C4-2B (cell line): ENCODE data around the gene PSMD14.
"Not testable (repeated sequence)": the region's sequence is repeated elsewhere in the genome, so short reads cannot be mapped to it uniquely, and the experiment has no call there.

ENCODE experiments used
- H3K27ac ChIP-seq: fragments of 450-650 bp; 2 replicates; pipeline ENCODE4 v1.5.1; 2017
- CTCF ChIP-seq: fragments of 450-650 bp; conservative IDR thresholded peaks from 2 replicates; pipeline ENCODE4 v1.5.1; 2017; ENCODE audit warnings: mild to moderate bottlenecking
- ZFX ChIP-seq: fragments of 450-650 bp; IDR thresholded peaks from 2 replicates; pipeline ENCODE4 v1.6.1; 2017

Gene PSMD14

GRCh38 chr2:161355983-161356382 lies 47.8 kb downstream of the PSMD14 start:
- no peak overlapping the region for H3K27ac ChIP-seq

GRCh38 chr2:161357097-161357496 lies 48.9 kb downstream of the PSMD14 start:
- TF ChIP-seq ZFX (no peak), CTCF (no peak)
- H3K27ac ChIP-seq, result no peak overlapping the region

More at GRCh38 chr2:161355983-161356382, 47.8 kb downstream of the PSMD14 start:
- TF ChIP-seq ZFX, result no peak
- TF ChIP-seq CTCF, result no peak

- no peak for TF ChIP-seq CTCF
- no peak for TF ChIP-seq ZFX
- H3K27ac ChIP-seq, result no peak overlapping the region
Measured at GRCh38 chr2:161358838-161359237, 50.6 kb downstream of the PSMD14 start.

- not testable (repeated sequence) for H3K27ac ChIP-seq
Measured at GRCh38 chr2:161360095-161360654, 52.0 kb downstream of the PSMD14 start.

GRCh38 chr2:161362568-161363166 lies 54.4 kb downstream of the PSMD14 start:
- TF ChIP-seq CTCF, result no peak
- no peak for TF ChIP-seq ZFX
- H3K27ac ChIP-seq, result no peak overlapping the region

GRCh38 chr2:161367675-161368074 lies 59.5 kb downstream of the PSMD14 start:
- H3K27ac ChIP-seq, result no peak overlapping the region
- TF ChIP-seq ZFX (no peak), CTCF (no peak)

- TF ChIP-seq CTCF, result no peak
- TF ChIP-seq ZFX, result no peak
- no peak overlapping the region for H3K27ac ChIP-seq
Measured at GRCh38 chr2:161369311-161369710, 61.1 kb downstream of the PSMD14 start.

- TF ChIP-seq ZFX (no peak), CTCF (no peak)
- no peak overlapping the region for H3K27ac ChIP-seq
Measured at GRCh38 chr2:161370981-161371380, 62.8 kb downstream of the PSMD14 start.
